Activated naive CD8-positive, alpha-beta T cell treated with anti-CD3 and anti-CD28 coated beads, Interleukin-2, amount 50 U/mL, for 24 hours (primary cell): ENCODE data around the gene UBE2E2.
A peak's percentile ranks its signal among the peaks of the same experiment; 100 is the strongest.
"Not testable (repeated sequence)": the region's sequence is repeated elsewhere in the genome, so short reads cannot be mapped to it uniquely, and the experiment has no call there.

Experiments
- ATAC-seq: fragments of 150-1000 bp; cut with Tn5 transposase; one replicate; pipeline ENCODE4 v1.10.0; 2021
- DNase-seq: peaks from one replicate; pipeline ENCODE4 v3.0.0; 2021
- H3K27ac Mint-ChIP-seq: one replicate; pipeline ENCODE4 v1.8.0; 2021; ENCODE audit warnings: mild to moderate bottlenecking, mixed read lengths
- H3K27me3 Mint-ChIP-seq: one replicate; pipeline ENCODE4 v1.8.0; 2021; ENCODE audit warnings: mixed read lengths
- H3K36me3 Mint-ChIP-seq: one replicate; pipeline ENCODE4 v1.8.0; 2021; ENCODE audit warnings: low read depth, mixed read lengths
- H3K4me1 Mint-ChIP-seq: one replicate; pipeline ENCODE4 v1.8.0; 2021; ENCODE audit warnings: mixed read lengths
- H3K4me3 Mint-ChIP-seq: one replicate; pipeline ENCODE4 v1.8.0; 2021; ENCODE audit warnings: mild to moderate bottlenecking, moderate library complexity, mixed read lengths
- H3K9me3 Mint-ChIP-seq: one replicate; pipeline ENCODE4 v1.8.0; 2021; ENCODE audit warnings: mixed read lengths

UBE2E2 gene

DNA sequence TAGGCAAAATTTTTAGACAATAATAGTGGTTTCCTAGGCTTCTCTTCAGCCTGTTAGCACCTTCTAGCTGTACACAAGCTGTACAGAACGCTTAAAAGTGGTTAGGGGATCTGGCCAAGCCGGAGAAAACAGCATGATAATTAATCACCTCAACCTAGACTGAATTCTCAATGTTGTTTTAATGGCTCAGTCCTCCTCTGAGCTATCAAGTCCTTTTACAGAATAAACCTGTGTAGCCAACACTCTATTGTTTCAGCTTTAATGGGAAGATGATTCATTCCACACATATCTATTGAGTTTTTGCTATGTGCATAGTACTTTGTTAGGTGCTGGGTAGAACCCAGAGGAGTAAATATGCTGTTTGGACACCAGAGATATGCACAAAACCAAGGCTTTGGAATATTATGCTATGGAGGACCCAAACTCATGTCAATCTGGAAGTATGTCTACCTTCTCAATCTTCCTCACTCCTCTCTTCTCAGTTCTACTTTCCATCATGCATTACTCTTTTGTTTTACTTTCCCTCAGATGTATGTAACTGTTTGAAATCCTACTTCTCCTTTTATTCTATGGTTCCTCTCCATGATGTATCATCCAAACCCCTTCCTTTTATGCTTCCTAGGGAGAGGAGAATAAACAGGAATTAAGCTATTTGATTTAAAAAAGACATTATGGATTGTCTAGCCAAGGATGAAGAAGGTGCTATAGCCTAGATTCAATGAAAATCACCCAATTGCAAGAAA is 27.6 kb upstream of the UBE2E2 start:
- peaks cover 8% of the 10 kb centered on the region for H3K9me3 Mint-ChIP-seq
- no peak overlapping the region for H3K4me3 Mint-ChIP-seq
- no peak overlapping the region for H3K27ac Mint-ChIP-seq
- no peak for ATAC-seq
- H3K36me3 Mint-ChIP-seq: no peaks in the 10 kb centered on the region
- no peak for DNase-seq
- H3K27me3 Mint-ChIP-seq: peaks cover 2% of the 10 kb centered on the region
- no peaks in the 10 kb centered on the region for H3K4me1 Mint-ChIP-seq

GRCh38 chr3:23176839-23177238 is 26.3 kb upstream of the UBE2E2 start:
- not testable (repeated sequence) for ATAC-seq

GRCh38 chr3:23182996-23183513 is 20.1 kb upstream of the UBE2E2 start:
- ATAC-seq: no peak
- no peak overlapping the region for H3K4me3 Mint-ChIP-seq
- no peaks in the 10 kb centered on the region for H3K4me1 Mint-ChIP-seq
- H3K27me3 Mint-ChIP-seq: peaks cover 5% of the 10 kb centered on the region
- H3K9me3 Mint-ChIP-seq: no peaks in the 10 kb centered on the region
- no peak overlapping the region for H3K27ac Mint-ChIP-seq
- no peak for DNase-seq
- H3K36me3 Mint-ChIP-seq: no peaks in the 10 kb centered on the region

More at GRCh38 chr3:23176839-23177238, 26.3 kb upstream of the UBE2E2 start:
- not testable (repeated sequence) for H3K27me3 Mint-ChIP-seq, H3K27ac Mint-ChIP-seq, H3K4me3 Mint-ChIP-seq, DNase-seq, H3K9me3 Mint-ChIP-seq, H3K36me3 Mint-ChIP-seq, H3K4me1 Mint-ChIP-seq

GRCh38 chr3:23183731-23184130 is 19.4 kb upstream of the UBE2E2 start:
- DNase-seq: no peak
- ATAC-seq: no peak
- no peak overlapping the region for H3K27ac Mint-ChIP-seq
- H3K4me1 Mint-ChIP-seq: no peaks in the 10 kb centered on the region
- peaks cover 7% of the 10 kb centered on the region for H3K27me3 Mint-ChIP-seq
- no peak overlapping the region for H3K4me3 Mint-ChIP-seq
- H3K9me3 Mint-ChIP-seq: no peaks in the 10 kb centered on the region
- no peaks in the 10 kb centered on the region for H3K36me3 Mint-ChIP-seq

GRCh38 chr3:23185861-23186260 is 17.3 kb upstream of the UBE2E2 start:
- ATAC-seq (no peak), DNase-seq (no peak)
- H3K4me1 Mint-ChIP-seq: no peaks in the 10 kb centered on the region
- peaks cover 7% of the 10 kb centered on the region for H3K27me3 Mint-ChIP-seq
- no peak overlapping the region for H3K27ac Mint-ChIP-seq
- H3K36me3 Mint-ChIP-seq: no peaks in the 10 kb centered on the region
- H3K9me3 Mint-ChIP-seq: no peaks in the 10 kb centered on the region
- H3K4me3 Mint-ChIP-seq: no peak overlapping the region

DNA sequence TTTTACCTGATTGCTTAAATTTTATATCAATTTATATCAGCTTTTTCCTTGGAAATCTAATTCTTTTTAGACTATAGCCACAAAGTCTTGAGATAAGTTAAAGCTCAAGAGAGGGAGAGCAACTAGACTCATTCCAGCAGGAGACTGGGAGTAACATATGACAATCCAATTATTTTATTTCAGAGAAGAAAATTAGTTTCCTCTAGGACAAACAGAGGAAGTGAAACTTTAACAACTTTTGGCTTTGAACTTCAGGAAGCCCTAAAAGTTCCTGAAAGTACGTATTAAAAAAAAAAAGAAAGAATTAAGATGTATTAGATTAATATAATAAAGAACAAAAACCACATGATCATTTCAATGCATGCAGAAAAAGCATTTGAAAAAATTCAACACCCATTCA is 13.9 kb upstream of the UBE2E2 start:
- DNase-seq: no peak
- H3K4me1 Mint-ChIP-seq: no peaks in the 10 kb centered on the region
- ATAC-seq: no peak
- no peak overlapping the region for H3K4me3 Mint-ChIP-seq
- peaks cover 7% of the 10 kb centered on the region for H3K27me3 Mint-ChIP-seq
- no peaks in the 10 kb centered on the region for H3K36me3 Mint-ChIP-seq
- H3K27ac Mint-ChIP-seq: no peak overlapping the region
- no peaks in the 10 kb centered on the region for H3K9me3 Mint-ChIP-seq

DNA sequence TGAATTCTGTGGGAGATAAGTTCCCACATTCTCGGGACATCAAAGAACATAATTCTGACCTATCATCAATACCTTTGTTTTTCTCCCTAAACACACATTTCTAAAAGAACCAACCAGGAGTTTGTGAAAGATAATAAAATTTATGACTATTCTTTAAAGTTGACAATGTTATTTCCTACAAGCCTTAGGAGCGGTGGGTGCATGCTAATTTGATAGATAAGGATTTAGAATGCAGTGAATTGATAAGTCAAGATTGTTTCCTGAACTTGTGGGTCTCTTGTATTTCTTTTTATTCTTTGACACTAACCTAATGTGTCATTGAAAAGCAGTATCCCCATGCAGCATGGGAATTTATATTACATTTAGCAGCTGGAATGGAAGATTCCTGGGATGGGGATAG is 10.3 kb upstream of the UBE2E2 start:
- no peak for ATAC-seq
- H3K4me1 Mint-ChIP-seq: no peaks in the 10 kb centered on the region
- no peaks in the 10 kb centered on the region for H3K9me3 Mint-ChIP-seq
- DNase-seq: no peak
- no peaks in the 10 kb centered on the region for H3K36me3 Mint-ChIP-seq
- no peak overlapping the region for H3K4me3 Mint-ChIP-seq
- H3K27ac Mint-ChIP-seq: no peak overlapping the region
- peaks cover 3% of the 10 kb centered on the region for H3K27me3 Mint-ChIP-seq

- H3K36me3 Mint-ChIP-seq: no peaks in the 10 kb centered on the region
- H3K4me1 Mint-ChIP-seq: no peaks in the 10 kb centered on the region
- ATAC-seq (no peak), DNase-seq (no peak)
- no peak overlapping the region for H3K27ac Mint-ChIP-seq
- H3K27me3 Mint-ChIP-seq: peaks cover 1% of the 10 kb centered on the region
- no peak overlapping the region for H3K4me3 Mint-ChIP-seq
- no peaks in the 10 kb centered on the region for H3K9me3 Mint-ChIP-seq
Observed at GRCh38 chr3:23193831-23194230, 9.3 kb upstream of the UBE2E2 start.

GRCh38 chr3:23198801-23199200 is 4.3 kb upstream of the UBE2E2 start:
- H3K36me3 Mint-ChIP-seq: no peaks in the 10 kb centered on the region
- no peaks in the 10 kb centered on the region for H3K9me3 Mint-ChIP-seq
- H3K4me3 Mint-ChIP-seq: no peak overlapping the region
- no peak overlapping the region for H3K27ac Mint-ChIP-seq
- no peak for ATAC-seq
- H3K27me3 Mint-ChIP-seq: peaks cover 9% of the 10 kb centered on the region
- H3K4me1 Mint-ChIP-seq: peaks cover 6% of the 10 kb centered on the region
- DNase-seq: no peak

DNA sequence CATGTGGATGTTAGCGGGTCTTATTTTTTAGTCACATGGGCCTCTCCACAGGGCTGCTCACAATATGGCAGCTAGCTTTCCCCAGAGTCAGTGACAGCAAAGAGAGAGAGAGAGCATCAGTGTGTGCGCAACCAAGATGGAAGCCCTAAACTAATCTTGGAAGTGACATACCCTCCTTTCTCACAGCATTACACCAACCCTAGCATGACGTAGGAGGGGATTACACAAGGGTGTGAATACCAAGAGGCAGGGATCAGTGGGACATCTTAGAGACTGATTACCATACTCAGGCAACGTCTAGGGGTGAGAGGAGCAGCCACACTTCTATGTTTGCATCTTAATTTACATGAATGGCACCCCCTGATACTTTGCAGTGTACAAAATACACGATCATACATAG is 3.5 kb upstream of the UBE2E2 start:
- DNase-seq: no peak
- no peak overlapping the region for H3K4me3 Mint-ChIP-seq
- no peak for ATAC-seq
- H3K36me3 Mint-ChIP-seq: no peaks in the 10 kb centered on the region
- H3K27me3 Mint-ChIP-seq: peaks cover 8% of the 10 kb centered on the region
- H3K9me3 Mint-ChIP-seq: no peaks in the 10 kb centered on the region
- H3K4me1 Mint-ChIP-seq: peaks cover 9% of the 10 kb centered on the region
- H3K27ac Mint-ChIP-seq: no peak overlapping the region

DNA sequence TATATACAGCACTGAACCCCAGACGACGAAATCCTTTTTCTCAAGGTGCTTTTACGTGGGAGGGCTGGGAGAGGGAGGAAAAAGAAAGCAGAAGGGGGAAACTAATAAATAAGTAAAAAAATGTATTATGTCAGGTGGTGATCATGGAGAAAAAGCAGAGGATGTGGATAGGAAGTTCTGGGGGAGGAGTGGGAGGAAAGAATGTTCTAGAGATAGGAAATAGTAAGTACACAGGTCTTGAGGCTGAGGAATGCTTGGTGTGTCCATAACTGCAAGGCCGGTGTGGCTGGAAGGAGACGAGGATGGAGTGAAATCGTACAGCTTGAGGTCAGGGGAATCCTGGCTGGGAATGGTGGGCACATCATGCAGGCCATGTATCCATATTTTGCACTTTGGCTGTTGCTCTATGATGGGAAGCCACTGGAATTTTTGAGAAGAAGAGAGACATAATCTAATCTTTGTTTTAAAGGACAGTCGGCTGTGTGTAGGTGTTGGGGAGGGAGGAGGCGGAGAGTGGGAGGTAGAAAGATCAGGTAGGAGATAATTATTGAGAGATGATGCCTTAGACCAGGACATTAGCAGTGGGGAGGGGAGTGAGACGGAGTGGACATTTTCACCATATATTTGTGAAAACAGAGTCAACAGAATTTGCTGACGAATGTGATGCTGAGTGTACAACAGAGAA is 1.8 kb upstream of the UBE2E2 start:
- Mint-ChIP-seq H3K27me3 (peaks cover 8% of the 10 kb centered on the region), H3K4me3 (peak overlapping the region; percentile 2), H3K4me1 (peaks cover 24% of the 10 kb centered on the region), H3K9me3 (no peaks in the 10 kb centered on the region), H3K36me3 (no peaks in the 10 kb centered on the region), H3K27ac (no peak overlapping the region)
- no peak for ATAC-seq
- no peak for DNase-seq

- DNase-seq (peak; percentile 56), ATAC-seq (peak; percentile 48)
- Mint-ChIP-seq H3K27ac (peak overlapping the region; percentile 60), H3K27me3 (peaks cover 8% of the 10 kb centered on the region), H3K4me1 (peaks cover 27% of the 10 kb centered on the region), H3K9me3 (no peaks in the 10 kb centered on the region), H3K4me3 (peak overlapping the region; percentile 71), H3K36me3 (no peaks in the 10 kb centered on the region)
Observed at GRCh38 chr3:23202203-23202920, 765 bp upstream of the UBE2E2 start.

- no peaks in the 10 kb centered on the region for H3K9me3 Mint-ChIP-seq
- peak overlapping the region; percentile 87 for H3K4me3 Mint-ChIP-seq
- peak overlapping the region; percentile 80 for H3K27ac Mint-ChIP-seq
- DNase-seq (peak; percentile 35), ATAC-seq (no peak)
- peaks cover 30% of the 10 kb centered on the region for H3K4me1 Mint-ChIP-seq
- peaks cover under 1% of the 10 kb centered on the region for H3K36me3 Mint-ChIP-seq
- H3K27me3 Mint-ChIP-seq: peaks cover 8% of the 10 kb centered on the region
Observed at GRCh38 chr3:23203708-23204330, 692 bp downstream of the UBE2E2 start.

DNA sequence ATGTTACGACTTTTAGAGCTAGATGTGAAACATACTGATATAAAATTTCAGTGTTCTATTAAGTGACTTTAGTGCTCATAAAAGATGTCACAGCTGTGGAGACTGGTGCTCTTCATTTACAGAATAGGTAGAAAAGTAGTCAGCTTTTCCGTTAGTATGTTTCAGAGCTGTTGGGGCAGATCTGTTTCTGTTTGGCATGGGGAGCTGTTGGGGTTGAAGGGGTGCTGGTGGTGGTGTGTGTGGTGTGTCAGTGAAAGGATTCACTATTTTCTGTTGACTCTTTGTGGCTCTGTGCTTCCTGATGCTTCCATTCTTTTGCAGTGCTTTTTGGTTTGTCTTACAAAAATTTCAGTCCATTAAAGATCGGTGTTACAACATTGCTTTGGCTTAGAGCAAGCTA is 3.2 kb downstream of the UBE2E2 start:
- Mint-ChIP-seq H3K9me3 (no peaks in the 10 kb centered on the region), H3K27ac (peak overlapping the region; percentile 2), H3K27me3 (peaks cover 3% of the 10 kb centered on the region), H3K4me3 (no peak overlapping the region), H3K4me1 (peaks cover 44% of the 10 kb centered on the region), H3K36me3 (peaks cover 16% of the 10 kb centered on the region)
- DNase-seq (peak; percentile 15), ATAC-seq (peak; percentile 45)
